Loucy (cell line): ENCODE measurements around the gene EVX2.

Experiments used
- H2AFZ ChIP-seq: fragments of 200-600 bp; sonication (generic); 2 replicates; pipeline ENCODE4 v1.6.0; 2016; ENCODE audit warnings: antibody characterized with exemption, mild to moderate bottlenecking, low read length, moderate library complexity
- H3F3A ChIP-seq: fragments of 200-600 bp; 2 replicates; pipeline ENCODE4 v1.6.0; 2016; ENCODE audit warnings: antibody characterized with exemption, low read depth, mild to moderate bottlenecking
- H3K27me3 ChIP-seq: fragments of 200-600 bp; sonication (generic); 2 replicates; pipeline ENCODE4 v1.6.1; 2014; ENCODE audit warnings: low read length, mild to moderate bottlenecking; ENCODE audit not compliant: insufficient read depth, poor library complexity, severe bottlenecking
- H3K36me3 ChIP-seq: fragments of 200-600 bp; sonication (generic); 2 replicates; pipeline ENCODE4 v1.6.1; 2016; ENCODE audit warnings: low read length; ENCODE audit not compliant: insufficient read depth
- H3K4me1 ChIP-seq: fragments of 200-600 bp; sonication (generic); 2 replicates; pipeline ENCODE4 v1.5.1; 2014; ENCODE audit warnings: low read length, mild to moderate bottlenecking; ENCODE audit not compliant: insufficient read depth, poor library complexity, severe bottlenecking
- H3K4me2 ChIP-seq: fragments of 200-600 bp; sonication (generic); 2 replicates; pipeline ENCODE4 v1.6.0; 2014; ENCODE audit warnings: antibody characterized with exemption, low read length, low read depth, mild to moderate bottlenecking; ENCODE audit not compliant: poor library complexity, severe bottlenecking
- H3K4me3 ChIP-seq: fragments of 200-600 bp; sonication (generic); 2 replicates; pipeline ENCODE4 v1.5.1; 2014; ENCODE audit warnings: low read length, mild to moderate bottlenecking, mixed read lengths; ENCODE audit not compliant: poor library complexity, severe bottlenecking
- H3K79me2 ChIP-seq: fragments of 200-600 bp; sonication (generic); 2 replicates; pipeline ENCODE4 v1.6.1; 2014; ENCODE audit warnings: low read length; ENCODE audit not compliant: insufficient read depth
- H3K9ac ChIP-seq: fragments of 200-600 bp; sonication (generic); 2 replicates; pipeline ENCODE4 v1.6.0; 2014; ENCODE audit warnings: mild to moderate bottlenecking, low read depth, low read length, moderate library complexity; ENCODE audit not compliant: poor library complexity, severe bottlenecking
- H3K9me2 ChIP-seq: fragments of 200-600 bp; sonication (generic); replicated peaks from 2 replicates; pipeline ENCODE4 v1.6.1; 2016; ENCODE audit warnings: low read depth, low read length, mixed read lengths
- H3K9me3 ChIP-seq: fragments of 200-600 bp; sonication (generic); 2 replicates; pipeline ENCODE4 v1.6.1; 2014; ENCODE audit warnings: mild to moderate bottlenecking, antibody characterized with exemption, low read length, low read depth; ENCODE audit not compliant: insufficient read depth
- H4K20me1 ChIP-seq: fragments of 200-600 bp; sonication (generic); 2 replicates; pipeline ENCODE4 v1.6.0; 2014; ENCODE audit warnings: antibody characterized with exemption, low read length, mild to moderate bottlenecking; ENCODE audit not compliant: insufficient read depth, poor library complexity, severe bottlenecking
- CTCF ChIP-seq: fragments of 200-600 bp; sonication (generic); conservative IDR thresholded peaks from 2 replicates; pipeline ENCODE4 v1.5.1; 2014; ENCODE audit warnings: mild to moderate bottlenecking, antibody characterized with exemption, low read length
- EZH2phosphoT487 ChIP-seq: fragments of 200-600 bp; IDR thresholded peaks from 2 replicates; pipeline ENCODE4 v1.6.1; 2018; ENCODE audit warnings: antibody characterized with exemption, mild to moderate bottlenecking, moderate library complexity, borderline replicate concordance

EVX2 gene

GRCh38 chr2:176122683-176123410, 39.1 kb upstream of the EVX2 start, which contains the start of gene HOXD9:
HOXD9 (plus strand) TSS chr2:176122719; CDS start chr2:176122769, 50 bp downstream.
- Histone ChIP-seq H3K9me2 (no peaks in the 10 kb centered on the region), H3K4me2 (no peak within 1 kb of the TSS), H3K4me3 (no peak within 1 kb of the TSS), H3F3A (no peaks in the 10 kb centered on the region), H3K27me3 (peaks cover 20% of the 10 kb centered on the region), H3K4me1 (no peaks in the 10 kb centered on the region), H4K20me1 (no peaks in the 10 kb centered on the region), H3K79me2 (no peaks in the 10 kb centered on the region), H3K9me3 (no peaks in the 10 kb centered on the region), H2AFZ (no peak within 1 kb of the TSS), H3K36me3 (no peaks in the 10 kb centered on the region), H3K9ac (no peak within 1 kb of the TSS)
- no peak for TF ChIP-seq CTCF
- TF ChIP-seq EZH2phosphoT487: no peak

- Histone ChIP-seq H3K4me2 (no peak overlapping the region), H3K27me3 (peaks cover 27% of the 10 kb centered on the region), H3K4me1 (no peaks in the 10 kb centered on the region)
Measured at GRCh38 chr2:176122052-176122682, 38.4 kb upstream of the EVX2 start.

More at GRCh38 chr2:176122052-176122682, 38.4 kb upstream of the EVX2 start:
- Histone ChIP-seq H3K9me3 (no peaks in the 10 kb centered on the region), H3K79me2 (no peaks in the 10 kb centered on the region), H3K9me2 (no peaks in the 10 kb centered on the region), H4K20me1 (no peaks in the 10 kb centered on the region), H3K36me3 (no peaks in the 10 kb centered on the region), H3K9ac (no peak overlapping the region), H3K4me3 (no peak overlapping the region), H3F3A (no peaks in the 10 kb centered on the region), H2AFZ (no peak overlapping the region)
- no peak for TF ChIP-seq CTCF
- TF ChIP-seq EZH2phosphoT487: no peak
